Measurements from ENCODE around the gene OGFOD1. TPM values are rescaled to one million over a fixed set of nuclear protein-coding genes. Genes with fewer than 3 reads are reported as not detected.

Gene OGFOD1
- total and polyA plus RNA-seq, 2 of the 13 experiments (the other 11 are each of a cell fraction or from before 2014, with no cell fraction given): 35.2 to 81.3 TPM

DNA sequence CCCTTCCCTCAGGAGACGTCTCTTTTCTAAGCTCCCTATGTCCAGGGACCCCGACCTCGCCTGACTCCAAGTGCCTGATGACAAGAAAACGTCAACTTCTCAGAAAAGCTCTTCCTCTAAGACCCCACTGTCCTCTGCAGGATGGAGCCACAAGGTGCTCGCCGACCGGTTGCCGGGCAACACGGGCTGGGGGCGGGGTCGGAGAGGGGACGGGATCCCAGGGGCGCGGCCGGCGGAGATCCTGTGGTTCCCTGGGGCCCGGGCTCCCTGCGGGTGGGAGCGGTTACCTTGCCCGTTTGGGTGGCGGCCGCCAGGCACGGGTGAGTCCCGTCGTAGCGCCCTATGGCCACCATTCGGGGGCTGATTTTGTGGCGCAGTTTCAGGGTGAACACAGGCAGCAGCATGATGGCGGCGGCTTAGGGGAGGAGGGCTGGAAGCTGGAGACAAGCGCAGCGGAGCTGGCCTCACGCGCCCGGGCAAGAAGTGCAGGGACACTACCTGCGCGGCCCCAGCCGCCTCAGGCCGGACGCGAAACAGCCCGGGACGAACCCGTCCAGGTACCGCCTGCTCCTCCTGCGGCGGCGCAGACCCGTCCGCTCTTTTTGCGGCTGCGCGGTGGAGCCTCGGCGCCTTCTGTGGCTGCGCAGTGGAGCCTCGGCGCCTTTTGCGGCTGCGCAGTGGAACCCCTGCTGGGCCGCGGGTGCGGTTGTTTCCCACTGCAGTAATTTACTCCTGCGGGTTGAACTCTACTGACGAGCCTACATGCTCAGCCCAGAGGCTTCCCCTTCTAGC, 68.3 kb downstream of the OGFOD1 start, which contains the start of gene BBS2 (continued):
- TF ChIP-seq YY1 (IDR thresholded peaks at IDR 0.05; ENCODE audit: insufficient read depth, insufficient replicate concordance, low read depth, low read length) (peak; percentile 82), MED8 (CRISPR knock-in tag; IDR thresholded peaks at IDR 0.05; ENCODE audit: insufficient replicate concordance) (peak; percentile 66), ZNF749 (CRISPR knock-in tag; IDR thresholded peaks at IDR 0.05; ENCODE audit: borderline replicate concordance) (no peak; the same call in 1 of the 2 replicates), ZNF589 (CRISPR knock-in tag; conservative IDR thresholded peaks at IDR 0.05) (no peak), TBX2 (CRISPR knock-in tag; IDR thresholded peaks at IDR 0.05; ENCODE audit: borderline replicate concordance) (peak; percentile 86), TOPORS (CRISPR knock-in tag; IDR thresholded peaks at IDR 0.05) (no peak; the same call in none of the 2 replicates), ZNF326 (CRISPR knock-in tag; IDR thresholded peaks at IDR 0.05; ENCODE audit: borderline replicate concordance) (no peak), SRSF1 (optimal IDR thresholded peaks at IDR 0.05; ENCODE audit: low read depth, low read length) (peak; percentile 86), FLYWCH1 (CRISPR knock-in tag; IDR thresholded peaks at IDR 0.05) (no peak), PAX8 (CRISPR knock-in tag; IDR thresholded peaks at IDR 0.05; ENCODE audit: borderline replicate concordance) (0 out of 2 replicates have a peak, but pooled peaks have one; percentile 81), POGZ (CRISPR knock-in tag; IDR thresholded peaks at IDR 0.05) (peak; percentile 79), ZFX (CRISPR knock-in tag; IDR thresholded peaks at IDR 0.05; ENCODE audit: low read depth) (peak; percentile 89), ZNF652 (CRISPR knock-in tag; IDR thresholded peaks at IDR 0.05; ENCODE audit: borderline replicate concordance, low read depth) (no peak), RBM22 (optimal IDR thresholded peaks at IDR 0.05; ENCODE audit: low read length) (no peak)
- TF ChIP-seq, protein P1, sequence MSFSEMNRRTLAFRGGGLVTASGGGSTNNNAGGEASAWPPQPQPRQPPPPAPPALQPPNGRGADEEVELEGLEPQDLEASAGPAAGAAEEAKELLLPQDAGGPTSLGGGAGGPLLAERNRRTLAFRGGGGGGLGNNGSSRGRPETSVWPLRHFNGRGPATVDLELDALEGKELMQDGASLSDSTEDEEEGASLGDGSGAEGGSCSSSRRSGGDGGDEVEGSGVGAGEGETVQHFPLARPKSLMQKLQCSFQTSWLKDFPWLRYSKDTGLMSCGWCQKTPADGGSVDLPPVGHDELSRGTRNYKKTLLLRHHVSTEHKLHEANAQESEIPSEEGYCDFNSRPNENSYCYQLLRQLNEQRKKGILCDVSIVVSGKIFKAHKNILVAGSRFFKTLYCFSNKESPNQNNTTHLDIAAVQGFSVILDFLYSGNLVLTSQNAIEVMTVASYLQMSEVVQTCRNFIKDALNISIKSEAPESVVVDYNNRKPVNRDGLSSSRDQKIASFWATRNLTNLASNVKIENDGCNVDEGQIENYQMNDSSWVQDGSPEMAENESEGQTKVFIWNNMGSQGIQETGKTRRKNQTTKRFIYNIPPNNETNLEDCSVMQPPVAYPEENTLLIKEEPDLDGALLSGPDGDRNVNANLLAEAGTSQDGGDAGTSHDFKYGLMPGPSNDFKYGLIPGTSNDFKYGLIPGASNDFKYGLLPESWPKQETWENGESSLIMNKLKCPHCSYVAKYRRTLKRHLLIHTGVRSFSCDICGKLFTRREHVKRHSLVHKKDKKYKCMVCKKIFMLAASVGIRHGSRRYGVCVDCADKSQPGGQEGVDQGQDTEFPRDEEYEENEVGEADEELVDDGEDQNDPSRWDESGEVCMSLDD (CRISPR knock-in tag; IDR thresholded peaks at IDR 0.05; ENCODE audit: borderline replicate concordance): 0 out of 2 replicates have a peak, but pooled peaks have one; percentile 47
- TF ChIP-seq, protein P2, sequence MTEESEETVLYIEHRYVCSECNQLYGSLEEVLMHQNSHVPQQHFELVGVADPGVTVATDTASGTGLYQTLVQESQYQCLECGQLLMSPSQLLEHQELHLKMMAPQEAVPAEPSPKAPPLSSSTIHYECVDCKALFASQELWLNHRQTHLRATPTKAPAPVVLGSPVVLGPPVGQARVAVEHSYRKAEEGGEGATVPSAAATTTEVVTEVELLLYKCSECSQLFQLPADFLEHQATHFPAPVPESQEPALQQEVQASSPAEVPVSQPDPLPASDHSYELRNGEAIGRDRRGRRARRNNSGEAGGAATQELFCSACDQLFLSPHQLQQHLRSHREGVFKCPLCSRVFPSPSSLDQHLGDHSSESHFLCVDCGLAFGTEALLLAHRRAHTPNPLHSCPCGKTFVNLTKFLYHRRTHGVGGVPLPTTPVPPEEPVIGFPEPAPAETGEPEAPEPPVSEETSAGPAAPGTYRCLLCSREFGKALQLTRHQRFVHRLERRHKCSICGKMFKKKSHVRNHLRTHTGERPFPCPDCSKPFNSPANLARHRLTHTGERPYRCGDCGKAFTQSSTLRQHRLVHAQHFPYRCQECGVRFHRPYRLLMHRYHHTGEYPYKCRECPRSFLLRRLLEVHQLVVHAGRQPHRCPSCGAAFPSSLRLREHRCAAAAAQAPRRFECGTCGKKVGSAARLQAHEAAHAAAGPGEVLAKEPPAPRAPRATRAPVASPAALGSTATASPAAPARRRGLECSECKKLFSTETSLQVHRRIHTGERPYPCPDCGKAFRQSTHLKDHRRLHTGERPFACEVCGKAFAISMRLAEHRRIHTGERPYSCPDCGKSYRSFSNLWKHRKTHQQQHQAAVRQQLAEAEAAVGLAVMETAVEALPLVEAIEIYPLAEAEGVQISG (CRISPR knock-in tag; IDR thresholded peaks at IDR 0.05): peak; percentile 82
- TF ChIP-seq, protein P3, sequence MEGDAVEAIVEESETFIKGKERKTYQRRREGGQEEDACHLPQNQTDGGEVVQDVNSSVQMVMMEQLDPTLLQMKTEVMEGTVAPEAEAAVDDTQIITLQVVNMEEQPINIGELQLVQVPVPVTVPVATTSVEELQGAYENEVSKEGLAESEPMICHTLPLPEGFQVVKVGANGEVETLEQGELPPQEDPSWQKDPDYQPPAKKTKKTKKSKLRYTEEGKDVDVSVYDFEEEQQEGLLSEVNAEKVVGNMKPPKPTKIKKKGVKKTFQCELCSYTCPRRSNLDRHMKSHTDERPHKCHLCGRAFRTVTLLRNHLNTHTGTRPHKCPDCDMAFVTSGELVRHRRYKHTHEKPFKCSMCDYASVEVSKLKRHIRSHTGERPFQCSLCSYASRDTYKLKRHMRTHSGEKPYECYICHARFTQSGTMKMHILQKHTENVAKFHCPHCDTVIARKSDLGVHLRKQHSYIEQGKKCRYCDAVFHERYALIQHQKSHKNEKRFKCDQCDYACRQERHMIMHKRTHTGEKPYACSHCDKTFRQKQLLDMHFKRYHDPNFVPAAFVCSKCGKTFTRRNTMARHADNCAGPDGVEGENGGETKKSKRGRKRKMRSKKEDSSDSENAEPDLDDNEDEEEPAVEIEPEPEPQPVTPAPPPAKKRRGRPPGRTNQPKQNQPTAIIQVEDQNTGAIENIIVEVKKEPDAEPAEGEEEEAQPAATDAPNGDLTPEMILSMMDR (CRISPR knock-in tag; IDR thresholded peaks at IDR 0.05): peak; percentile 27
- TF ChIP-seq, protein P4, sequence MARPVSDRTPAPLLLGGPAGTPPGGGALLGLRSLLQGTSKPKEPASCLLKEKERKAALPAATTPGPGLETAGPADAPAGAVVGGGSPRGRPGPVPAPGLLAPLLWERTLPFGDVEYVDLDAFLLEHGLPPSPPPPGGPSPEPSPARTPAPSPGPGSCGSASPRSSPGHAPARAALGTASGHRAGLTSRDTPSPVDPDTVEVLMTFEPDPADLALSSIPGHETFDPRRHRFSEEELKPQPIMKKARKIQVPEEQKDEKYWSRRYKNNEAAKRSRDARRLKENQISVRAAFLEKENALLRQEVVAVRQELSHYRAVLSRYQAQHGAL (CRISPR knock-in tag; IDR thresholded peaks at IDR 0.05; ENCODE audit: not compliant biosample characterization): no peak
- TF ChIP-seq, protein P5, sequence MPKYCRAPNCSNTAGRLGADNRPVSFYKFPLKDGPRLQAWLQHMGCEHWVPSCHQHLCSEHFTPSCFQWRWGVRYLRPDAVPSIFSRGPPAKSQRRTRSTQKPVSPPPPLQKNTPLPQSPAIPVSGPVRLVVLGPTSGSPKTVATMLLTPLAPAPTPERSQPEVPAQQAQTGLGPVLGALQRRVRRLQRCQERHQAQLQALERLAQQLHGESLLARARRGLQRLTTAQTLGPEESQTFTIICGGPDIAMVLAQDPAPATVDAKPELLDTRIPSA (CRISPR knock-in tag; IDR thresholded peaks at IDR 0.05; ENCODE audit: borderline replicate concordance): peak; percentile 80; the same call in 1 of the 2 replicates

Measured in HepG2 (cell line).